IgD-negative memory B cell (primary cell): ENCODE results near the gene AIFM1. TPM values are rescaled to one million over a fixed set of nuclear protein-coding genes. Genes with fewer than 3 reads are reported as not detected.
A peak's percentile ranks its signal among the peaks of the same experiment; 100 is the strongest.

ENCODE experiments used
- H3K27ac Mint-ChIP-seq, 3 donors: one replicate each; pipeline ENCODE4 v1.8.0; 2020 to 2022; ENCODE audit warnings: mild to moderate bottlenecking in 3 of 3, mixed read lengths in 3 of 3, moderate library complexity in 1 of 3
- H3K27me3 Mint-ChIP-seq: one replicate; pipeline ENCODE4 v1.8.0; 2021; ENCODE audit warnings: mixed read lengths
- H3K36me3 Mint-ChIP-seq: one replicate; pipeline ENCODE4 v1.8.0; 2020; ENCODE audit warnings: mild to moderate bottlenecking, mixed read lengths
- H3K4me1 Mint-ChIP-seq, 3 donors: one replicate each; pipeline ENCODE4 v1.8.0; 2020 to 2022; ENCODE audit warnings: mixed read lengths in 3 of 3, mild to moderate bottlenecking in 1 of 3
- H3K4me3 Mint-ChIP-seq, 4 donors: one replicate each; pipeline ENCODE4 v1.8.0; 2020 to 2022; ENCODE audit warnings: mild to moderate bottlenecking in 4 of 4, mixed read lengths in 4 of 4, moderate library complexity in 3 of 4
- H3K9me3 Mint-ChIP-seq, 3 donors: one replicate each; pipeline ENCODE4 v1.8.0; 2020 to 2021; ENCODE audit warnings: mixed read lengths in 3 of 3, mild to moderate bottlenecking in 1 of 3
- polyA plus RNA-seq: library from polyadenylated mRNA; unstranded; fragments of 300-500 nt; fragmentation: Illumina TruSeq; gene quantifications from one replicate; pipeline ENCODE4 v1.2.3, GENCODE V29; 2021

Gene AIFM1
- polyA plus RNA-seq, 1 donor from 2014 or later, result 26.2 TPM

DNA sequence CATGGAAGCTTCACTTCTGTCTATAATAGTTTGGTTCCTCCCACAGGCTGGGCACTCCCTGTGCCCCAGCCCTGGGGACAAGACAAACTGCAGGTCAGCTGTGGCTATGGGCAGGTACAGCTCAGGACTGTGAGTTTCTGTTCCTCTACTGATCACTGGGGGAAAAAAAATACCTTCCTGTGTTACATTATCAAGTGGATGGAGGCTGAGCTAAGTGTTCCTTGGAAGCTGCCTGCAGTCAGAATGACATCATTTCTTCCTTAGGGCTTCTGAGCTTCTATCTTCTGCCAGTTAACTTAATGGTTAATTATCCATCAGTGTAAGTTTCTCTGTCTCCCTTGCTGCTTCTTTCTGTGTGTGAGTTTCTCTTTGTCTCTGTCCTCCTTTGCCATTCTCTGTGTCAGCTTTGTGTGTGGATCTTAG is 10.7 kb upstream of the AIFM1 start:
- Mint-ChIP-seq H3K36me3 (no peaks in the 10 kb centered on the region), H3K27me3 (peaks cover 1% of the 10 kb centered on the region), H3K27ac (peak overlapping the region; percentile 7 to 80 (median 69)), H3K9me3 (peaks cover 0 to 2% (median 0%) of the 10 kb centered on the region in 3 donors), H3K4me3 (peak overlapping the region in 3 of 4 donors; percentile 39 to 79 (median 45)), H3K4me1 (peaks cover 34 to 37% (median 34%) of the 10 kb centered on the region in 3 donors)

DNA sequence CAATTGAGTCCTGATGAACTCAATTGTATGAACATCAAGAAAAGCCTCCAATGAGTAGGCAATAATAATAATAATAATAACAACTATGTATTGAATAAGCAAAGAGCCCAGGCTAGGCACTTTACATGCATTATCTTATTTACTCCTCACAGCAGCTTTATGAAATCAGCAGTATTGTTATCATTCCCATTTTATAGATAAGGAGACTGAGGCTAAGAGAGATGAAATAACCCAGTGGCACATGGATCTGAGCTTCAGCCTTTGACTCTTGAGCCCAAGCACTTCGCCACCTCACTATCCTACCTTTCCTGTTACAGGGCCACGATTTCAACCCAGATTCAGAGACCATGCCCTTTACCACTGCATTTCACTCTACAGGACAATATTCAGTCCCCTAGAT is 9.3 kb upstream of the AIFM1 start:
- peak overlapping the region in 1 of 4 donors; percentile 81 for H3K4me3 Mint-ChIP-seq
- peaks cover 37 to 44% (median 38%) of the 10 kb centered on the region in 3 donors for H3K4me1 Mint-ChIP-seq
- peaks cover 0 to under 1% (median 0%) of the 10 kb centered on the region in 3 donors for H3K9me3 Mint-ChIP-seq
- H3K27me3 Mint-ChIP-seq, result peaks cover 1% of the 10 kb centered on the region
- no peaks in the 10 kb centered on the region for H3K36me3 Mint-ChIP-seq
- H3K27ac Mint-ChIP-seq, result peak overlapping the region in 2 of 3 donors; percentile 11 to 36

DNA sequence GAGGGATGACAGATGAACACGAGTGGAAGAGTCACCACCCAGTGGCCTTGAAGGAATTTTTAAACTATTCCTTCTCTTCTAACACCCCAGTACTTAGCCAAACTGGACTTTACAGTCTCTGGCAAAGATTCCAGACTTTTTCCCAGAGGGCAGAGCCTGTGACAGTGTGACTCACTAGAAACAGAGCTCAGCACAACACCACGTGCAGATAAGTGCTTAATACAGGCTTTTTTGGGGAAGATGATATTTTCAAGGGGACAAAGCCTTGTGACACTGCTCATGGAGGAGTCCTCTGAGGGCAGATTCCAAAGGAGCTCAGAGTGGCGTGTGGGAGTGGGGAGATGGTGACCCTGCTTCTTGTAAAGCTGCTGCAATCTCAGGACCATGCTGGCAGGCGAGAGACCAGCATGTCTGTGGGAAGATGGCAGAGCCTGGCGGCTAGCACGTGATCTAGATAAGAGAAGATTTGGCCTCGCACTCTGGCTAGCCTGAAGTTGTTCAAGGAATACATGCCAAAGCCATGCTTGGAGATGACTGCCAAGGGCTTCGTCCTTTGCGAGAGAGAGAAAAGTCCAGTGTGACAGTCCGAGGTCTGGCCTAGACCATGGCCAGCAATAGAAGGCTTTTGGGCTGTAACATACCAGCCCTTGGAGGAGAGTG is 8.5 kb upstream of the AIFM1 start:
- Mint-ChIP-seq H3K4me3 (peak overlapping the region; percentile 91 to 98 (median 94)), H3K4me1 (peaks cover 37 to 44% (median 38%) of the 10 kb centered on the region in 3 donors)

DNA sequence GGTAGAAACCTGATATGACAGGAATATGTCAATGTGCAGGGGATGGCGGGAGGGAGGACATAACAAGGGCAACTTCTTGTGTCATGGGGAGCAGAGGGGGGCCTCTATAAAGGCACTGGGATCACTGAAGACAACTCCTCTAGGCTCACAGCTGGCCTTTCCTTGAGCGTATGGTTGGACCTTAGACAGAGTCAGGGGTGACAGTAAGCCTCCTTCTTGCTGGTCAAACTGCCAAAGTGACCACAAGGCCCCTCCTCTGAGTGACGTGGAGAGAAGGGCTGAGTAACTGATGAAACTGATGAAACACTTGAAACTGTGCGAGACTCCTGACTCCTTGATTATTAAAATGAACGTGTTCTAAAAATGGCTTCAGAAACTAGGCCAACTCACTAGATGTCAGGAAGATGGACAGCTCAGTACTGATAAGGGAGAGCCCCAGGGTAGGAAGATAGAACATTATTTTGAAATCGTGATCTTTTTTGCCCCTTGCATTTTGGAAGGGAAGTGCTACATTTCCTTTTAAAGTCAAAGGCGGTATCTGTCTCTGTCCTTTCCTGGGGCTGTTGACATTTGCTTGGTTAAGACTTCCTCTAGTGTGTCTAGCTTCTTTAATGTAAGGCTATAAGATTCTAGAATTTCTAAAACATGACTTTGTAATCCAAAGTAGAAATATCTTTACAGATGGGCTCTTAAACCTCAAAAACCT is 7.7 kb upstream of the AIFM1 start:
- H3K9me3 Mint-ChIP-seq, result no peaks in the 10 kb centered on the region
- H3K4me3 Mint-ChIP-seq, result peak overlapping the region; percentile 91 to 98 (median 94)
- H3K4me1 Mint-ChIP-seq, result peaks cover 38 to 44% (median 38%) of the 10 kb centered on the region in 3 donors
- peak overlapping the region in 2 of 3 donors; percentile 55 to 94 for H3K27ac Mint-ChIP-seq
- peaks cover 2% of the 10 kb centered on the region for H3K36me3 Mint-ChIP-seq
- peaks cover 1% of the 10 kb centered on the region for H3K27me3 Mint-ChIP-seq

More for the DNA sequence above, 8.5 kb upstream of the AIFM1 start:
- peaks cover 1% of the 10 kb centered on the region for H3K27me3 Mint-ChIP-seq
- no peaks in the 10 kb centered on the region for H3K36me3 Mint-ChIP-seq
- H3K27ac Mint-ChIP-seq, result peak overlapping the region in 2 of 3 donors; percentile 55 to 94
- no peaks in the 10 kb centered on the region for H3K9me3 Mint-ChIP-seq

DNA sequence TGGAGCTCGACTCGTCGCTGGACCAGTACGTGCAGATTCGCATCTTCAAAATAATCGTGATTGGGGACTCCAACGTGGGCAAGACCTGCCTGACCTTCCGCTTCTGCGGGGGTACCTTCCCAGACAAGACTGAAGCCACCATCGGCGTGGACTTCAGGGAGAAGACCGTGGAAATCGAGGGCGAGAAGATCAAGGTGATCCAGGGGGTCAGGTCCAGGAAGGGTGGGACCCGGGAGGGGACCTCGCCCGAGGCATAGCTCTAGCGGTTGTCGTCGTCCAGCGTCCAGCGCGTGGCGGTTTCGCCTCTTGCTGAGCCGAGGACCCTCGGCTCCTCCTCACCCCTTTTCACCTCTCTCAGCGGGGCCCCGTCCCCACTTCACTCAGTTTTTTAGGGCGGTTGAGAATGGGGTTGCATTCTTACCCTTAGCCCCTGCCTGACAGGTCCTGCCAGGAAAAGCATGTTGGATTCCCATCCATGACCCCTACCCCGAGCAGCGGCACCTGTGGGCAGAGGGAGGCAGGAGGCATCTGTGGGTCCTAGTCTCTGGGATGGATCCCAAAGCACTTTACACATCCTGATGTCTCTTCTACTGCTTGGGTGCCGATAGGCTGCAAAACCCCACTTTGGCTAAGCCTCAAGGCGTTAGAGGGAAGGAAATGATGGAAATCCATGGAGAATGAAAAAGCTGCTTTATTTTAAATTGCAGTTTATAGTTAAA is 6.6 kb upstream of the AIFM1 start:
- no peaks in the 10 kb centered on the region for H3K9me3 Mint-ChIP-seq
- H3K36me3 Mint-ChIP-seq, result peaks cover 2% of the 10 kb centered on the region
- H3K27me3 Mint-ChIP-seq, result no peaks in the 10 kb centered on the region
- H3K4me3 Mint-ChIP-seq, result peak overlapping the region; percentile 91 to 98 (median 94)
- H3K27ac Mint-ChIP-seq, result peak overlapping the region in 2 of 3 donors; percentile 31 to 55
- peaks cover 29 to 35% (median 29%) of the 10 kb centered on the region in 3 donors for H3K4me1 Mint-ChIP-seq

DNA sequence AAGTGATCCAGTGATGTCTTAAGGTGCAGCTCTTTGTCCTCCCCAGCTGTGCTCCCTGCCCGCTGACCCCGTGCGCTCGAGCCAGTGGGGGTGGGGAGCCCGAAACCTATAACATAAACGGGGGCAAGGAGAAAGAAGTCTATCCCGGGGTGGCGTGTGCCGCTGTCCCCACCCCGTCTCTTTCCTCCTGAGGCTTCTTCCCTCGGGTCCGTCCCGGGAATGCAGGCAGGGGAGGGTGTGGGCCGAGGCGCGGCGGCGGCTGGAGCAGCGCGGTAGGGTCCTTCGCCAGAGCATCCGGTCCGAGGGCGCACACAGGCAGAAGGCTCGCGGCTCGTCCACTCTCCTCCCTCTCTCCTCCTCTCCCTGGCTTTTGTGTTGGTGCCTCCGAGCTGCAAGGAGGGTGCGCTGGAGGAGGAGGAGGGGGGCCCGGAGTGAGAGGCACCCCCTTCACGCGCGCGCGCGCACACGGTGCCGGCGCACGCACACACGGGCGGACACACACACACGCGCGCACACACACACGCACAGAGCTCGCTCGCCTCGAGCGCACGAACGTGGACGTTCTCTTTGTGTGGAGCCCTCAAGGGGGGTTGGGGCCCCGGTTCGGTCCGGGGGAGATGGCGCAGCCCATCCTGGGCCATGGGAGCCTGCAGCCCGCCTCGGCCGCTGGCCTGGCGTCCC is 5.9 kb upstream of the AIFM1 start, which contains the start of gene RAB33A:
Gene RAB33A, plus strand, starts transcription at position 517 of the 681 bp plus-strand sequence. Its CDS starts 101 bp downstream, at position 618.
- peaks cover 24 to 36% (median 29%) of the 10 kb centered on the region in 3 donors for H3K4me1 Mint-ChIP-seq
- H3K4me3 Mint-ChIP-seq, result peak within 1 kb of the TSS; percentile 91 to 98 (median 94)
- H3K27me3 Mint-ChIP-seq, result no peaks in the 10 kb centered on the region
- H3K9me3 Mint-ChIP-seq, result no peaks in the 10 kb centered on the region
- peaks cover 2% of the 10 kb centered on the region for H3K36me3 Mint-ChIP-seq
- H3K27ac Mint-ChIP-seq, result peak within 1 kb of the TSS in 2 of 3 donors; percentile 31 to 98

DNA sequence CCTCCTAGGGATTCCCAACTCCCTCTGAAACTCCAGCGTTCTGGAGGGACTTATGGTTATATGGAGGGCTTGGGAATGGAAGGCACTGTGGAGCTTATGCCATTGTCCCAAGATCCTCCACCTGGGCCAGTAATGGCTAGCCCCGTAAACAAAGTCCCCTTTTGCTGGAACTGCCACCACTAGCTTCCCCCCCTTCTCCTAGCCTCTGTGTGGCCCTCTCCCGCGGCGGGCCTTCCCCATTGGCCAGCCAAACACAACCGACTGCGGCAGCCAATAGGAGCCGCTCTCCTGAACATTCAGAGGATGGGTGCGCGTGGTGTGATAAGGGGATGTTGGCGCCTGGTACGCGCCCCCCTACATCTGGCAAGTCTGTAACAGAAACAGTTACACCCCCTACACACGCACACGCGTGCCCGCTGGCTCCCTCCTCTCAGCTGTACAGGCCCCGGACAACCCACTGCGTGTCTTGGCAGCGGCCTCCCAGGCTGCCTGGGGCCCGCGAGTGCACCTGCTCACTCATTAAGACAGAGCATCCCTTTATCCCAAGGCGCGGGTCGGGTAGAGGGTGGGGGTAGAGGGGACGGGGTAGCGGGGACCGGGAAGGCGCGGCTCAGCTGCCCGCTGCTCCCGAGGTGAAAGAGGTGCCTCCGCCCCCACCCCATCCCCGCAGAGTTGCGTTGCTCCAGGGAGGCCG is 5.3 kb upstream of the AIFM1 start:
- Mint-ChIP-seq H3K27me3 (no peaks in the 10 kb centered on the region), H3K36me3 (peaks cover 2% of the 10 kb centered on the region), H3K9me3 (no peaks in the 10 kb centered on the region), H3K4me1 (peaks cover 18 to 30% (median 22%) of the 10 kb centered on the region in 3 donors), H3K27ac (peak overlapping the region in 1 of 3 donors; percentile 98), H3K4me3 (peak overlapping the region; percentile 91 to 98 (median 94))

DNA sequence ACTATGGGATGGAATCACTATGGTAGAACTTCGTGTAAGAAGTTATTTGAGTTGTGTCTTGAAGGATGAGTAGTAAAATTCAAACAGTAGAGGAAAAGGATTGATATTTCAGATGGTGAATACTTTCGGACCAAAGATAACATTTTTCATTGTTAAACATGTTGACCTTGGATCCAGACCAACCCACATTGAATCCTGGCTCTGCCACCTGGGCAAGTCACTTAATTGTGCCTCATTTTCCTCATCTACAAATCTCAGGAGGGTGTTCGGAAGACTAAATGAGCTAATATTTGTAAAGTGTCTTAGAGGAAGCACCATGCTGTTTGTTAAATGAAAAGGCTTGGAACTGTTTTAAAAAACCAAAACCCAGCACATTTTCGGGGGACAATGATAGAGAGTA is 1.4 kb upstream of the AIFM1 start:
- H3K27ac Mint-ChIP-seq, result no peak overlapping the region
- peaks cover 13 to 21% (median 13%) of the 10 kb centered on the region in 3 donors for H3K4me1 Mint-ChIP-seq
- peaks cover 2% of the 10 kb centered on the region for H3K36me3 Mint-ChIP-seq
- peak overlapping the region in 3 of 4 donors; percentile 84 to 92 (median 89) for H3K4me3 Mint-ChIP-seq
- H3K27me3 Mint-ChIP-seq, result no peaks in the 10 kb centered on the region
- no peaks in the 10 kb centered on the region for H3K9me3 Mint-ChIP-seq

DNA sequence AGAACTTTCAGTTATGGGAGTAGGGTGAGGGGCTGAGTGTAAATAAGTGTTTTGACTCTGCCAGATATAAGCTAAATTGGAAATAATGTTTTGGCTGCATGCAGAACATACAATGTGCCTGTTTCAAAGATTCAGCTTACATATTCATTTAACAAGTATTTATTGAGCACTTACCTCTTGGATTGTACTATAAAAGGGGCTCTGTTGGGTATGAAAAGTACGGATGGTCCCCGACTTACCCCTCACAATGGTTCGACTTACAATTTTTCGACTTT is 799 bp upstream of the AIFM1 start:
- Mint-ChIP-seq H3K4me3 (peak overlapping the region; percentile 84 to 98 (median 90)), H3K9me3 (no peaks in the 10 kb centered on the region), H3K27ac (peak overlapping the region; percentile 78 to 90 (median 86)), H3K27me3 (no peaks in the 10 kb centered on the region), H3K36me3 (peaks cover 2% of the 10 kb centered on the region), H3K4me1 (peaks cover 13 to 21% (median 14%) of the 10 kb centered on the region in 3 donors)

DNA sequence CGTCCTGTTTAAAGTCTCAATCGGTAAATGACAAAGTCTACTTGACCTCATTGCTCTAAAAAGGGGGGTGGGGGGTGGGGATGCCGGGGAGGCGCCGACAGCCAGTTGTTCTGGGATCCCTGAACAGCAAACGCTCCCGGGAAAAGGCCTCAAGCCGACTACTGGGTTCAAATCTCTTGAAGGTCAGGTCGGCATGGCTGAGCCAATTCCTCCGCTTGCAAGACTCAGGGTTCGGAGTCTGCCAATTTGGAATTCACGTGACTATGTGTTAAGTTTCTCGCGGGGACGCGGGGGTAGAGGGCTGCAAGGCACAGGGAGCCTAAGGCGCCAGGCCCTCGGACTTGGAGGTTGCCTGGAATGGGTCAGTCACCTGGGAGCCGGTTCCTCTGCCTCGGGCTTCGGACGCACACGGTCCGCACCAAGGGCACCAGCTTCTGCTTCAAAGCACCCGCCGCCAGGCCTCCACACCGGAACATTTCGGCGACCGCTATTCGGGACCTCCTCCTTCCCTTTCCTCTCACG is 399 bp downstream of the AIFM1 start:
- no peaks in the 10 kb centered on the region for H3K9me3 Mint-ChIP-seq
- H3K4me3 Mint-ChIP-seq, result peak overlapping the region; percentile 84 to 98 (median 90)
- peaks cover 5 to 17% (median 14%) of the 10 kb centered on the region in 3 donors for H3K4me1 Mint-ChIP-seq

DNA sequence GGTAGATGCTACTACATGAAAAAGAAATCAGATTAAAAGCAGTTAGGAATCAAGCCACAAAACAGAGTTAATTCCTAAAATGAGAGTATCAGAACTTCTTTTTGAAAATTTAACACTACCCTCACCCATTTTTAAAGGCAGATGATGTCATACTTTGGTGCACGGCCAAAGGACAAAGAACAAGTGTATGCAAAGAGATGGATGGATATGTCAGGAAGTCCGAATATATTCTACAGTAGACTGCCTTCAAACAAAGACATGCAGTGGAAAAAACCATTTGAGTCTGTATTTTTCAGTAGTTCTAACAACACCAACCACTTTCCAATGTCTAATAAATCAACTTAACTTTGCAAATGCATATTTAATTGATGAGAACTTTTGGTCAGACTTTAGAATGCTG is 2.2 kb downstream of the AIFM1 start:
- Mint-ChIP-seq H3K27me3 (no peaks in the 10 kb centered on the region), H3K9me3 (no peaks in the 10 kb centered on the region), H3K4me1 (peaks cover 8 to 18% (median 16%) of the 10 kb centered on the region in 3 donors), H3K27ac (no peak overlapping the region), H3K4me3 (peak overlapping the region in 2 of 4 donors; percentile 22 to 43), H3K36me3 (peaks cover under 1% of the 10 kb centered on the region)

More for the DNA sequence above, 399 bp downstream of the AIFM1 start:
- Mint-ChIP-seq H3K27me3 (no peaks in the 10 kb centered on the region), H3K36me3 (peaks cover 2% of the 10 kb centered on the region), H3K27ac (peak overlapping the region; percentile 78 to 90 (median 86))

DNA sequence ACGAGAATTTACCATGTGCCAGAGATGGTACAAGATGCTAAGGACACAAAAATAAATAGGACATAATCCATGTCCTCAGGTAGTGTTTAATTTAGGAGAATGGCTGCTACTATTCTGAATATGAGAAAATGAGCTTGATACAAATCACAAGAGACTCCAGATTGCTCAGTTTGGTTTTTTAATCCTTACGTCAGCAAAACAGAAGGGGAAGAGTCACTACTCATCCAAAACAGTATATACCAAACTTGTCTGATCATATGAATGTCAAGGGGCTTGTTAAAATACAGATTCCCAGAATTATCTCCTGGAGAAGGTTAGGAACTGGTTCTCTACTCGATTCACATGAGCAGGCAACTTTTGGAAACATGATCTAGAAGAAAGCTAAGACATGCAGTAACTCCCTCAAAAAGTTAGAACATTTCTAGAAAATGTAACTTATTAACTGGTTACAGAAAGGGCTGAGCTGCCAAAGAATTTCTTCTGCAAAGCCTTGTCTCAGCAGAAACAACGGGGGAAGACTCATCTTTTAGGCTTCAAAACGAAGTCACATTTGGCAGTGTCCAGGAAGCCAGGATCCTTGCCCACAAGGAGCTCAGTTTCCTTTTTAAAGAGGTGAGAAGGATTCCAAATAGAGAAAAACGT is 3.4 kb downstream of the AIFM1 start:
- Mint-ChIP-seq H3K9me3 (no peaks in the 10 kb centered on the region), H3K27me3 (no peaks in the 10 kb centered on the region), H3K36me3 (no peaks in the 10 kb centered on the region), H3K27ac (no peak overlapping the region), H3K4me3 (peak overlapping the region in 1 of 4 donors; percentile 52), H3K4me1 (peaks cover 7 to 18% (median 16%) of the 10 kb centered on the region in 3 donors)

DNA sequence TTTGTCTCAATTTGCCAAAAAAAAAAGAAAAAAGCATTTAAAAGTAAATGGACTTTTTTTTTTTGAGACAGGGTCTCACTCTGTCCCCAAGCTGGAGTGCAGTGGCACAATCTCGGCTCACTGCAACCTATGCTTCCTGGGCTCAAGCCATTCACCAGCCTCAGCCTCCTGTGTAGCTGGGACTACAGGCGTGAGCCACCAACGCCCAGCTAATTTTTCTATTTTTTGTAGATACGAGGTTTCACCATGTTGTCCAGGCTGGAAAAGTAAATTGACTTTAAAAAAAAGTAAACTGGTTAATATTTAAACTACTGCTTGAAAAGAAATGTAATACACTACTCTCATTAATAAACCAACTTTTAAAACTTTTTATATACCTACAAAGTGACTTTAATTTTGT is 5.9 kb downstream of the AIFM1 start:
- Mint-ChIP-seq H3K36me3 (no peaks in the 10 kb centered on the region), H3K9me3 (no peaks in the 10 kb centered on the region), H3K4me3 (no peak overlapping the region), H3K27me3 (no peaks in the 10 kb centered on the region), H3K4me1 (peaks cover 4 to 12% (median 12%) of the 10 kb centered on the region in 3 donors), H3K27ac (no peak overlapping the region)
